ENCODE results near the gene C10orf90. TPM values are rescaled to one million over a fixed set of nuclear protein-coding genes. Genes with fewer than 3 reads are reported as not detected.

C10orf90 gene
- total and polyA plus RNA-seq, 7 donors: 0.01 to 0.39 (median 0.07) TPM; not detected in 4

GRCh38 chr10:126375926-126376554, 294.5 kb downstream of the C10orf90 start:
- no peak for TF ChIP-seq CTCF (IDR thresholded peaks at IDR 0.05)
- Histone ChIP-seq H3K4me3 (no peak overlapping the region), H3K27me3 (ENCODE audit: insufficient read depth in 3 of 3, low read length in 2 of 3) (no peaks in the 10 kb centered on the region), H3K9me3 (peaks cover 4% of the 10 kb centered on the region), H3K36me3 (ENCODE audit: insufficient read depth in 1 of 2, low read depth in 1 of 2) (no peaks in the 10 kb centered on the region), H3K27ac (no peak overlapping the region), H3K4me1 (no peaks in the 10 kb centered on the region)
- intact Hi-C loops (cut with DNase I): no loop called here
- no peak for ATAC-seq
- DNase-seq: no peak
- WGBS, 3 donors: 92 to 97% (median 96%) methylated on average over 1 of the region's 1 CpG

GRCh38 chr10:126375299-126375698, 295.2 kb downstream of the C10orf90 start:
- H3K4me1 ChIP-seq: no peaks in the 10 kb centered on the region
- no peak overlapping the region for H3K27ac ChIP-seq
- intact Hi-C loops (cut with DNase I): no loop called here
- no peak for TF ChIP-seq CTCF (IDR thresholded peaks at IDR 0.05)
- no peak for DNase-seq
- H3K27me3 ChIP-seq (ENCODE audit: insufficient read depth in 3 of 3, low read length in 2 of 3): peaks cover 0 to 2% (median 0%) of the 10 kb centered on the region in 3 donors
- peaks cover 4% of the 10 kb centered on the region for H3K9me3 ChIP-seq
- ATAC-seq: no peak
- no peaks in the 10 kb centered on the region for H3K36me3 ChIP-seq (ENCODE audit: insufficient read depth in 1 of 2, low read depth in 1 of 2)
- no peak overlapping the region for H3K4me3 ChIP-seq

Other genes with a start within 250 kb of the C10orf90 start
- 10 to 100 TPM in 1 of 4 donors, 1 to 10 TPM in 3; 5.4 to 11.3 (median 6.7) TPM for gene DOCK1, start 234.7 kb upstream of the C10orf90 start, total RNA-seq
- 1 to 10 TPM; 2.1 to 3.5 (median 2.4) TPM for gene DOCK1, start 234.7 kb upstream of the C10orf90 start, polyA plus RNA-seq

Measured in psoas muscle (tissue), 8 donors.